GM12891 (cell line): ENCODE results near the gene SSTR5.
"Not testable (repeated sequence)": the region's sequence is repeated elsewhere in the genome, so short reads cannot be mapped to it uniquely, and the experiment has no call there.

Source experiments
- DNase-seq: peaks from one replicate; pipeline ENCODE4 v3.0.0; 2011; ENCODE audit warnings: low spot score; ENCODE audit not compliant: insufficient read length
- FAIRE-seq: peaks from 2 replicates; lab custom pipeline; 2011; peaks lifted over from hg19 to GRCh38; lab: Jason Lieb, UNC
- PAX5 ChIP-seq: IDR thresholded peaks from 2 replicates; pipeline ENCODE4 v1.6.1; 2011; ENCODE audit warnings: low read length, moderate library complexity, mild to moderate bottlenecking; ENCODE audit not compliant: insufficient read depth, severe bottlenecking
- POLR2A ChIP-seq: IDR thresholded peaks from 2 replicates; pipeline ENCODE4 v1.6.1; 2011; ENCODE audit warnings: low read depth, low read length, control low read depth
- POLR2AphosphoS5 ChIP-seq: IDR thresholded peaks from 2 replicates; pipeline ENCODE4 v1.6.1; 2011; ENCODE audit warnings: low read depth, low read length, control low read depth
- POU2F2 ChIP-seq: IDR thresholded peaks from 2 replicates; pipeline ENCODE4 v1.6.1; 2011; ENCODE audit warnings: low read depth, mild to moderate bottlenecking, control low read depth, low read length, moderate library complexity
- SPI1 ChIP-seq: IDR thresholded peaks from 2 replicates; pipeline ENCODE4 v1.6.1; 2011; ENCODE audit warnings: low read depth, low read length, control low read depth
- TAF1 ChIP-seq: IDR thresholded peaks from 2 replicates; pipeline ENCODE4 v1.6.1; 2011; ENCODE audit warnings: low read depth, low read length, control low read depth

SSTR5 gene

GRCh38 chr16:1088295-1089170 is 16.0 kb downstream of the SSTR5 start:
- FAIRE-seq: no peak
- TF ChIP-seq TAF1: no peak
- no peak for TF ChIP-seq POLR2AphosphoS5
- TF ChIP-seq PAX5: no peak
- TF ChIP-seq SPI1: no peak
- TF ChIP-seq POU2F2: no peak
- TF ChIP-seq POLR2A: no peak
- DNase-seq: no peak

GRCh38 chr16:1089439-1089821 is 16.9 kb downstream of the SSTR5 start:
- FAIRE-seq (no peak), DNase-seq (no peak)
- TF ChIP-seq PAX5 (no peak), POLR2AphosphoS5 (no peak), POLR2A (no peak), SPI1 (no peak), POU2F2 (no peak), TAF1 (no peak)

- no peak for DNase-seq
- no peak for FAIRE-seq
- no peak for TF ChIP-seq POLR2AphosphoS5
- TF ChIP-seq PAX5: no peak
- no peak for TF ChIP-seq POU2F2
- no peak for TF ChIP-seq POLR2A
- TF ChIP-seq SPI1: no peak
- no peak for TF ChIP-seq TAF1
Measured at GRCh38 chr16:1089822-1090619, 17.5 kb downstream of the SSTR5 start.

- no peak for DNase-seq
- no peak for FAIRE-seq
- TF ChIP-seq PAX5 (no peak), POU2F2 (no peak), TAF1 (no peak), POLR2AphosphoS5 (no peak), SPI1 (no peak), POLR2A (no peak)
Measured at GRCh38 chr16:1090620-1091587, 18.4 kb downstream of the SSTR5 start.

- FAIRE-seq: no peak
- no peak for TF ChIP-seq POLR2A
- TF ChIP-seq POU2F2: no peak
- no peak for TF ChIP-seq PAX5
- no peak for DNase-seq
Measured at GRCh38 chr16:1091992-1092552, 19.5 kb downstream of the SSTR5 start.

- not testable (repeated sequence) for FAIRE-seq, DNase-seq
Measured at GRCh38 chr16:1092685-1093283, 20.2 kb downstream of the SSTR5 start.

GRCh38 chr16:1093284-1094123 is 21.0 kb downstream of the SSTR5 start:
- FAIRE-seq: no peak
- no peak for TF ChIP-seq POLR2AphosphoS5
- no peak for TF ChIP-seq TAF1
- no peak for TF ChIP-seq POLR2A
- no peak for TF ChIP-seq PAX5
- DNase-seq: no peak

- DNase-seq (no peak), FAIRE-seq (no peak)
- TF ChIP-seq POU2F2 (no peak), POLR2A (no peak), PAX5 (no peak), SPI1 (no peak), POLR2AphosphoS5 (no peak), TAF1 (no peak)
Measured at GRCh38 chr16:1094124-1094479, 21.6 kb downstream of the SSTR5 start.
